Hepatocyte (in vitro differentiated cells): ENCODE measurements around the gene ENOPH1. TPM values are rescaled to one million over a fixed set of nuclear protein-coding genes. Genes with fewer than 3 reads are reported as not detected.

Source experiments
- DNase-seq: peaks from one replicate; pipeline ENCODE4 v3.0.0-alpha.2; 2016; ENCODE audit warnings: low spot score
- H2AFZ ChIP-seq: fragments of 200-600 bp; sonication (generic); 2 replicates; pipeline ENCODE4 v1.6.0; 2016; ENCODE audit warnings: antibody characterized with exemption, mild to moderate bottlenecking
- H3K27ac ChIP-seq: fragments of 200-600 bp; sonication (generic); 2 replicates; pipeline ENCODE4 v1.5.1; 2016; ENCODE audit warnings: mild to moderate bottlenecking
- H3K27me3 ChIP-seq: fragments of 200-600 bp; sonication (generic); 2 replicates; pipeline ENCODE4 v1.6.1; 2016
- H3K36me3 ChIP-seq: fragments of 200-600 bp; sonication (generic); replicated peaks from 2 replicates; pipeline ENCODE4 v1.5.1; 2016; ENCODE audit warnings: low read depth; ENCODE audit not compliant: insufficient read depth
- H3K4me1 ChIP-seq: fragments of 200-600 bp; sonication (generic); 2 replicates; pipeline ENCODE4 v1.5.1; 2016; ENCODE audit warnings: mild to moderate bottlenecking, moderate library complexity; ENCODE audit not compliant: insufficient read depth
- H3K4me2 ChIP-seq: fragments of 200-600 bp; sonication (generic); 2 replicates; pipeline ENCODE4 v1.6.0; 2016
- H3K4me3 ChIP-seq: fragments of 200-600 bp; sonication (generic); 2 replicates; pipeline ENCODE4 v1.5.1; 2016; ENCODE audit warnings: mild to moderate bottlenecking
- H3K79me2 ChIP-seq: fragments of 200-600 bp; sonication (generic); 2 replicates; pipeline ENCODE4 v1.6.0; 2017; ENCODE audit warnings: mild to moderate bottlenecking
- H3K9me2 ChIP-seq: fragments of 200-600 bp; sonication (generic); replicated peaks from 2 replicates; pipeline ENCODE4 v1.6.0; 2017; ENCODE audit warnings: mild to moderate bottlenecking; ENCODE audit not compliant: insufficient read depth
- H3K9me3 ChIP-seq: fragments of 200-600 bp; sonication (generic); 2 replicates; pipeline ENCODE4 v1.5.1; 2016; ENCODE audit warnings: low read depth, mild to moderate bottlenecking
- H4K20me1 ChIP-seq: fragments of 200-600 bp; sonication (generic); 2 replicates; pipeline ENCODE4 v1.6.0; 2016; ENCODE audit warnings: mild to moderate bottlenecking; ENCODE audit not compliant: insufficient read depth, poor library complexity, severe bottlenecking
- CTCF ChIP-seq: fragments of 200-600 bp; sonication (generic); IDR thresholded peaks from 2 replicates; pipeline ENCODE4 v1.5.1; 2016; ENCODE audit warnings: antibody characterized with exemption, mild to moderate bottlenecking; ENCODE audit not compliant: poor library complexity
- EZH2 ChIP-seq: fragments of 200-600 bp; sonication (generic); IDR thresholded peaks from 2 replicates; pipeline ENCODE4 v1.6.1; 2016; ENCODE audit warnings: antibody characterized with exemption, mild to moderate bottlenecking, borderline replicate concordance
- EZH2phosphoT487 ChIP-seq: fragments of 200-600 bp; sonication (generic); IDR thresholded peaks from one replicate; pipeline ENCODE4 v1.6.1; 2018; ENCODE audit warnings: antibody characterized with exemption, mild to moderate bottlenecking, low read depth, moderate library complexity; ENCODE audit not compliant: unreplicated experiment, severe bottlenecking
- WGBS: methylation state at CpG from one replicate; pipeline ENCODE4 v1.1.6; 2016; ENCODE audit warnings: low lambda C conversion rate; ENCODE audit errors: missing lambda C conversion rate; 5-methylcytosine and 5-hydroxymethylcytosine counted together
- polyA plus RNA-seq: library from polyadenylated mRNA; unstranded; fragments of >200 nt; fragmentation: Nextera tagmentation; extraction: Ambion mirVana; gene quantifications from 2 replicates; pipeline ENCODE4 v1.2.1, GENCODE V29; 2016
- total RNA-seq: library from RNA; depleted of rRNA; stranded (reverse); fragments of >200 nt; gene quantifications from 2 replicates; pipeline ENCODE4 v1.2.3, GENCODE V29; 2014

ENOPH1 gene
- total and polyA plus RNA-seq, 2 experiments from 2014 or later, result 35.9 to 59.6 TPM

GRCh38 chr4:82452026-82452425 is 21.6 kb downstream of the ENOPH1 start:
- WGBS, result 98% methylated on average over 7 of the region's 7 CpGs
- no peak overlapping the region for H3K4me3 ChIP-seq
- H3K36me3 ChIP-seq, result no peaks in the 10 kb centered on the region
- H3K4me1 ChIP-seq, result no peaks in the 10 kb centered on the region
- H3K27me3 ChIP-seq, result no peaks in the 10 kb centered on the region
- H3K4me2 ChIP-seq, result no peak overlapping the region
- peaks cover 9% of the 10 kb centered on the region for H3K79me2 ChIP-seq
- H3K9me3 ChIP-seq, result no peaks in the 10 kb centered on the region
- no peaks in the 10 kb centered on the region for H3K9me2 ChIP-seq
- no peak for TF ChIP-seq CTCF
- TF ChIP-seq EZH2phosphoT487, result no peak
- no peak for TF ChIP-seq EZH2
- H2AFZ ChIP-seq, result no peak overlapping the region
- H4K20me1 ChIP-seq, result no peaks in the 10 kb centered on the region
- DNase-seq, result no peak
- no peak overlapping the region for H3K27ac ChIP-seq

- DNase-seq, result no peak
- 98% methylated on average over 7 of the region's 7 CpGs for WGBS
- H3K27ac ChIP-seq, result no peak overlapping the region
- no peaks in the 10 kb centered on the region for H3K4me1 ChIP-seq
- H3K4me3 ChIP-seq, result no peak overlapping the region
- no peaks in the 10 kb centered on the region for H3K79me2 ChIP-seq
- H3K4me2 ChIP-seq, result no peak overlapping the region
- H3K27me3 ChIP-seq, result no peaks in the 10 kb centered on the region
- H4K20me1 ChIP-seq, result no peaks in the 10 kb centered on the region
- no peaks in the 10 kb centered on the region for H3K36me3 ChIP-seq
- H2AFZ ChIP-seq, result no peak overlapping the region
- H3K9me2 ChIP-seq, result no peaks in the 10 kb centered on the region
- H3K9me3 ChIP-seq, result no peaks in the 10 kb centered on the region
- TF ChIP-seq EZH2phosphoT487, result no peak
- TF ChIP-seq EZH2, result no peak
- no peak for TF ChIP-seq CTCF
Measured at GRCh38 chr4:82457266-82457665, 26.9 kb downstream of the ENOPH1 start.

GRCh38 chr4:82458729-82459128 is 28.3 kb downstream of the ENOPH1 start:
- no peaks in the 10 kb centered on the region for H3K9me3 ChIP-seq
- 85% methylated on average over 2 of the region's 2 CpGs for WGBS
- H3K36me3 ChIP-seq, result no peaks in the 10 kb centered on the region
- no peak overlapping the region for H3K27ac ChIP-seq
- no peaks in the 10 kb centered on the region for H3K9me2 ChIP-seq
- no peaks in the 10 kb centered on the region for H3K27me3 ChIP-seq
- TF ChIP-seq EZH2phosphoT487 (no peak), CTCF (no peak), EZH2 (no peak)
- DNase-seq, result no peak
- peaks cover 4% of the 10 kb centered on the region for H3K4me1 ChIP-seq
- no peak overlapping the region for H2AFZ ChIP-seq
- no peak overlapping the region for H3K4me2 ChIP-seq
- H3K79me2 ChIP-seq, result no peaks in the 10 kb centered on the region
- no peaks in the 10 kb centered on the region for H4K20me1 ChIP-seq
- H3K4me3 ChIP-seq, result no peak overlapping the region

- H3K27me3 ChIP-seq, result no peaks in the 10 kb centered on the region
- no peaks in the 10 kb centered on the region for H3K79me2 ChIP-seq
- H3K4me1 ChIP-seq, result peaks cover 4% of the 10 kb centered on the region
- no peaks in the 10 kb centered on the region for H3K36me3 ChIP-seq
- H3K4me3 ChIP-seq, result no peak overlapping the region
- TF ChIP-seq EZH2phosphoT487, result no peak
- no peaks in the 10 kb centered on the region for H3K9me2 ChIP-seq
- no peak overlapping the region for H3K27ac ChIP-seq
- H3K9me3 ChIP-seq, result no peaks in the 10 kb centered on the region
- H3K4me2 ChIP-seq, result no peak overlapping the region
- no peak for DNase-seq
- H2AFZ ChIP-seq, result no peak overlapping the region
- 90% methylated on average over 2 of the region's 2 CpGs for WGBS
- no peaks in the 10 kb centered on the region for H4K20me1 ChIP-seq
Measured at GRCh38 chr4:82461710-82462109, 31.3 kb downstream of the ENOPH1 start.
